ENCODE results near the gene BAAT.

DNA sequence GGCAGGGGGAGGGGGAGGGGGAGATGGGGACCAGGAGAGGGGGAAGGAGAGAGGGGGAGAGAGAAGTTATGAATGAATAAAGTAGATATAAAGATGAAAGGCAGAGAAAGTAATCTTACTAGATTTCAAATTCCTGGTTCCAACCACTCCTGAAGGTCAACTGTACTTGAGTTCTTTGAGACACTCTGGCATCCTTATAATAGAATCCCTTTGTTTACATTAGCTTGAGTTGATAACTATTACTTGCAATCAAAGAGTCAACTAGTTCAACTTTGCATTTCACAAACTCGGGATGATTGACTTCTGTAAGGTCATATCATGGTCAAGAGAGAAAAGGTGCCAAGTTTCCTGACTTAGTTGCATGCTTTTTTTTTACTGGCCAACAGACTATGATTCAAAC lies 42.2 kb downstream of the BAAT start:
- no peak for TF ChIP-seq POLR2A (IDR thresholded peaks at IDR 0.05)
- TF ChIP-seq, protein P1, sequence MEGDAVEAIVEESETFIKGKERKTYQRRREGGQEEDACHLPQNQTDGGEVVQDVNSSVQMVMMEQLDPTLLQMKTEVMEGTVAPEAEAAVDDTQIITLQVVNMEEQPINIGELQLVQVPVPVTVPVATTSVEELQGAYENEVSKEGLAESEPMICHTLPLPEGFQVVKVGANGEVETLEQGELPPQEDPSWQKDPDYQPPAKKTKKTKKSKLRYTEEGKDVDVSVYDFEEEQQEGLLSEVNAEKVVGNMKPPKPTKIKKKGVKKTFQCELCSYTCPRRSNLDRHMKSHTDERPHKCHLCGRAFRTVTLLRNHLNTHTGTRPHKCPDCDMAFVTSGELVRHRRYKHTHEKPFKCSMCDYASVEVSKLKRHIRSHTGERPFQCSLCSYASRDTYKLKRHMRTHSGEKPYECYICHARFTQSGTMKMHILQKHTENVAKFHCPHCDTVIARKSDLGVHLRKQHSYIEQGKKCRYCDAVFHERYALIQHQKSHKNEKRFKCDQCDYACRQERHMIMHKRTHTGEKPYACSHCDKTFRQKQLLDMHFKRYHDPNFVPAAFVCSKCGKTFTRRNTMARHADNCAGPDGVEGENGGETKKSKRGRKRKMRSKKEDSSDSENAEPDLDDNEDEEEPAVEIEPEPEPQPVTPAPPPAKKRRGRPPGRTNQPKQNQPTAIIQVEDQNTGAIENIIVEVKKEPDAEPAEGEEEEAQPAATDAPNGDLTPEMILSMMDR (IDR thresholded peaks at IDR 0.05), result no peak
